Right renal cortex interstitium (tissue), 3 donors: ENCODE data around the gene GPR158. TPM values are rescaled to one million over a fixed set of nuclear protein-coding genes. Genes with fewer than 3 reads are reported as not detected.

Source experiments
- DNase-seq, 3 donors: peaks; one replicate each; pipeline ENCODE4 v3.0.0-alpha.2; 2013; ENCODE audit warnings: low read depth in 3 of 3, low spot score in 2 of 3
- polyA plus RNA-seq, 3 donors: library from polyadenylated mRNA; unstranded; fragments of 120-200 nt; gene quantifications; one replicate each; pipeline ENCODE4 v1.2.1, GENCODE V29; 2013; ENCODE audit not compliant: insufficient read length in 3 of 3

GPR158 gene
- polyA plus RNA-seq, 3 donors = 0.24 to 0.32 (median 0.31) TPM

- no peak for DNase-seq
These were observed 23.4 kb downstream of the GPR158 start for GRCh38 chr10:25198151-25198550.

GRCh38 chr10:25206693-25207414, 32.1 kb downstream of the GPR158 start:
- no peak for DNase-seq

- DNase-seq = no peak
These were observed 34.8 kb downstream of the GPR158 start for GRCh38 chr10:25209618-25210017.

- no peak for DNase-seq
These were observed 35.5 kb downstream of the GPR158 start for GRCh38 chr10:25210265-25210664.

- no peak for DNase-seq
These were observed 45.4 kb downstream of the GPR158 start for GRCh38 chr10:25220156-25220555.

- no peak for DNase-seq
These were observed 47.4 kb downstream of the GPR158 start for GRCh38 chr10:25222085-25222660.

- peak in 1 of 3 donors; percentile 19 for DNase-seq
These were observed 52.2 kb downstream of the GPR158 start for GRCh38 chr10:25226775-25227682.

GRCh38 chr10:25231751-25232150, 57.0 kb downstream of the GPR158 start:
- DNase-seq = no peak

GRCh38 chr10:25232204-25232603, 57.4 kb downstream of the GPR158 start:
- DNase-seq = no peak

- DNase-seq = no peak
These were observed 70.4 kb downstream of the GPR158 start for GRCh38 chr10:25245165-25245564.

- no peak for DNase-seq
These were observed 82.8 kb downstream of the GPR158 start for GRCh38 chr10:25257646-25258045.

GRCh38 chr10:25261110-25261509, 86.3 kb downstream of the GPR158 start:
- DNase-seq = no peak

GRCh38 chr10:25261558-25261957, 86.8 kb downstream of the GPR158 start:
- DNase-seq = no peak

- DNase-seq = no peak
These were observed 89.1 kb downstream of the GPR158 start for GRCh38 chr10:25263931-25264330.

GRCh38 chr10:25278180-25278579, 103.4 kb downstream of the GPR158 start:
- DNase-seq = no peak

- no peak for DNase-seq
These were observed 105.3 kb downstream of the GPR158 start for GRCh38 chr10:25280076-25280475.

GRCh38 chr10:25280573-25280972, 105.8 kb downstream of the GPR158 start:
- no peak for DNase-seq

- no peak for DNase-seq
These were observed 111.0 kb downstream of the GPR158 start for GRCh38 chr10:25285809-25286208.

- DNase-seq = no peak
These were observed 113.4 kb downstream of the GPR158 start for GRCh38 chr10:25288181-25288580.

- DNase-seq = no peak
These were observed 119.5 kb downstream of the GPR158 start for GRCh38 chr10:25294032-25294926.
